ENCODE measurements around the gene AUTS2.

AUTS2 gene

DNA sequence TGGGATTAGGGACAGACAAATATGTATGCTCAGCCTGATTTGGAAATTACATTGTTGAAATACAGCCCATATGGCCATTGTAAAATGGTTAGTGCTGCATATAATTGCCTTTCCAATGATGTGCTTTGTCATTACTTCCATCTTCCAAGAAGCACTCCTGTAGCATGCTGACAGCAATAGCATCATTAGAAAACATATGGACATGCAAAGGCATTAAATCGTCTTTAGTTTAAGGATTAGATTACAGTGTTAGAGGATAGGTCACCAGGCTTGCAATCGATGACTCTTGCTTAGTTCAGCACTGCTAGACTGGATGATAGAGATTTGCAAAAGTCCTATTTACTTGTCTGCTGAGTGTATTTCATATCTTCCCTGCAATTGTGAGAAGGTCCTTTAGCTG, 17.4 kb downstream of the AUTS2 start:
- H3K79me2 ChIP-seq (ENCODE audit: insufficient read depth, low read length): peaks cover 95% of the 10 kb centered on the region

DNA sequence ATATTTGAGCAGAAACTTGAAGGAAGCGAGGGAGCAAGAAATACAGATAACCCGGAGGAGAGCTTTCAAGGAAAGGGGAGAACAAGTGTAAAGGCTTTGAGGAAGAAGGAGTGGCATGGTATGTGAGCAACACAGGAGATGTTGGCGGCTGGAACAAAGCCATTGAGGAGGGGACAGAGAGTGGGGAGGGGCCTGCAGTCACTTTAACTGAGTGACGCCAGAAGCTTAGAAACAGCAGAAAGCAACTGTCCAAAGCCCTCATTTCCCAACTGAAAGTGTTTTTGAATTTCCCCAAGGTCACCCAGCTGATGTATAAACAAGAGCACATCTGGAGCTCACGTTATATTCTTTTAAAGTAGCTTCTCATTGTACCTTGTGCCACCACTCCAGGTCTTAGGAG, 19.1 kb downstream of the AUTS2 start:
- Histone ChIP-seq H3K9me2 (replicated peaks; ENCODE audit: low read depth, low read length) (no peaks in the 10 kb centered on the region), H3K9ac (ENCODE audit: low read depth, low read length, poor library complexity, severe bottlenecking) (no peak overlapping the region), H3K9me3 (ENCODE audit: insufficient read depth, low read depth, low read length) (no peaks in the 10 kb centered on the region), H3K36me3 (ENCODE audit: insufficient read depth, low read length) (no peaks in the 10 kb centered on the region), H3K4me3 (ENCODE audit: low read length, poor library complexity, severe bottlenecking) (no peak overlapping the region), H4K20me1 (ENCODE audit: insufficient read depth, low read length, poor library complexity, severe bottlenecking) (peaks cover 15% of the 10 kb centered on the region), H3K4me1 (ENCODE audit: insufficient read depth, low read length, poor library complexity, severe bottlenecking) (peaks cover 58% of the 10 kb centered on the region), H2AFZ (ENCODE audit: low read length) (no peak overlapping the region), H3K27me3 (ENCODE audit: insufficient read depth, low read length, poor library complexity, severe bottlenecking) (no peaks in the 10 kb centered on the region), H3K79me2 (ENCODE audit: insufficient read depth, low read length) (peaks cover 98% of the 10 kb centered on the region), H3K4me2 (ENCODE audit: low read depth, low read length, poor library complexity, severe bottlenecking) (no peak overlapping the region), H3F3A (ENCODE audit: low read depth) (no peaks in the 10 kb centered on the region)
- TF ChIP-seq, protein P1, sequence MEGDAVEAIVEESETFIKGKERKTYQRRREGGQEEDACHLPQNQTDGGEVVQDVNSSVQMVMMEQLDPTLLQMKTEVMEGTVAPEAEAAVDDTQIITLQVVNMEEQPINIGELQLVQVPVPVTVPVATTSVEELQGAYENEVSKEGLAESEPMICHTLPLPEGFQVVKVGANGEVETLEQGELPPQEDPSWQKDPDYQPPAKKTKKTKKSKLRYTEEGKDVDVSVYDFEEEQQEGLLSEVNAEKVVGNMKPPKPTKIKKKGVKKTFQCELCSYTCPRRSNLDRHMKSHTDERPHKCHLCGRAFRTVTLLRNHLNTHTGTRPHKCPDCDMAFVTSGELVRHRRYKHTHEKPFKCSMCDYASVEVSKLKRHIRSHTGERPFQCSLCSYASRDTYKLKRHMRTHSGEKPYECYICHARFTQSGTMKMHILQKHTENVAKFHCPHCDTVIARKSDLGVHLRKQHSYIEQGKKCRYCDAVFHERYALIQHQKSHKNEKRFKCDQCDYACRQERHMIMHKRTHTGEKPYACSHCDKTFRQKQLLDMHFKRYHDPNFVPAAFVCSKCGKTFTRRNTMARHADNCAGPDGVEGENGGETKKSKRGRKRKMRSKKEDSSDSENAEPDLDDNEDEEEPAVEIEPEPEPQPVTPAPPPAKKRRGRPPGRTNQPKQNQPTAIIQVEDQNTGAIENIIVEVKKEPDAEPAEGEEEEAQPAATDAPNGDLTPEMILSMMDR (conservative IDR thresholded peaks at IDR 0.05; ENCODE audit: low read length): no peak
- no peak for TF ChIP-seq EZH2phosphoT487 (IDR thresholded peaks at IDR 0.05; ENCODE audit: borderline replicate concordance)

More for the DNA sequence above, 17.4 kb downstream of the AUTS2 start:
- Histone ChIP-seq H3K4me2 (ENCODE audit: low read depth, low read length, poor library complexity, severe bottlenecking) (no peak overlapping the region), H4K20me1 (ENCODE audit: insufficient read depth, low read length, poor library complexity, severe bottlenecking) (peaks cover 19% of the 10 kb centered on the region), H3K9me2 (replicated peaks; ENCODE audit: low read depth, low read length) (no peaks in the 10 kb centered on the region), H3K4me3 (ENCODE audit: low read length, poor library complexity, severe bottlenecking) (no peak overlapping the region), H3K27me3 (ENCODE audit: insufficient read depth, low read length, poor library complexity, severe bottlenecking) (no peaks in the 10 kb centered on the region), H3F3A (ENCODE audit: low read depth) (no peaks in the 10 kb centered on the region), H3K9me3 (ENCODE audit: insufficient read depth, low read depth, low read length) (no peaks in the 10 kb centered on the region), H2AFZ (ENCODE audit: low read length) (no peak overlapping the region), H3K9ac (ENCODE audit: low read depth, low read length, poor library complexity, severe bottlenecking) (no peak overlapping the region), H3K36me3 (ENCODE audit: insufficient read depth, low read length) (no peaks in the 10 kb centered on the region), H3K4me1 (ENCODE audit: insufficient read depth, low read length, poor library complexity, severe bottlenecking) (peaks cover 52% of the 10 kb centered on the region)
- TF ChIP-seq, protein P1 (conservative IDR thresholded peaks at IDR 0.05; ENCODE audit: low read length): no peak
- no peak for TF ChIP-seq EZH2phosphoT487 (IDR thresholded peaks at IDR 0.05; ENCODE audit: borderline replicate concordance)

DNA sequence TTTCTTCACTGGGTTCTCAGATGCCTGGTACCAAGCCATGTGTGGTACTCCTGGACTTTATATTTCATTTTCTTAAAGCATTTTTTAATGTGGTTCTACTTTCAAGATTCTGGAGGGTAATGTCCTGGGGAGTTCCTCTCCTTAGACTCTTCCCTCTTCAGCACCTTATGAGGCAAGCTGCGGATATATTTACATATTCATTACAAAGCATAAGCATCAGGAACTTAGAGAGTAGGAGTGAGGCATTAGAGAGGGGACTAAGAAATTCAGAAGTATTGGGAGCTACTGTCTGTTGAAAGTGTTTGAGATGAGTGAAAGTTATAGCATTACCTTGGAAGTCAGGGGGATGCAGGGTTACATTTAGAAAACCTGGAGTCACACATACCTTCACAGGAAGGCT, 20.8 kb downstream of the AUTS2 start:
- H3F3A ChIP-seq (ENCODE audit: low read depth): no peaks in the 10 kb centered on the region
- no peaks in the 10 kb centered on the region for H3K9me2 ChIP-seq (replicated peaks; ENCODE audit: low read depth, low read length)
- no peaks in the 10 kb centered on the region for H3K36me3 ChIP-seq (ENCODE audit: insufficient read depth, low read length)
- no peaks in the 10 kb centered on the region for H3K9me3 ChIP-seq (ENCODE audit: insufficient read depth, low read depth, low read length)
- no peak overlapping the region for H3K4me3 ChIP-seq (ENCODE audit: low read length, poor library complexity, severe bottlenecking)
- peaks cover 53% of the 10 kb centered on the region for H3K4me1 ChIP-seq (ENCODE audit: insufficient read depth, low read length, poor library complexity, severe bottlenecking)
- peaks cover 21% of the 10 kb centered on the region for H4K20me1 ChIP-seq (ENCODE audit: insufficient read depth, low read length, poor library complexity, severe bottlenecking)
- H3K79me2 ChIP-seq (ENCODE audit: insufficient read depth, low read length): peaks cover 98% of the 10 kb centered on the region
- no peaks in the 10 kb centered on the region for H3K27me3 ChIP-seq (ENCODE audit: insufficient read depth, low read length, poor library complexity, severe bottlenecking)
- H2AFZ ChIP-seq (ENCODE audit: low read length): no peak overlapping the region
- TF ChIP-seq, protein P1 (conservative IDR thresholded peaks at IDR 0.05; ENCODE audit: low read length): no peak
- TF ChIP-seq EZH2phosphoT487 (IDR thresholded peaks at IDR 0.05; ENCODE audit: borderline replicate concordance): no peak
- peak overlapping the region; percentile 36 for H3K4me2 ChIP-seq (ENCODE audit: low read depth, low read length, poor library complexity, severe bottlenecking)
- no peak overlapping the region for H3K9ac ChIP-seq (ENCODE audit: low read depth, low read length, poor library complexity, severe bottlenecking)
